GM18873 (cell line): ENCODE measurements around the gene POP7.
A peak's percentile ranks its signal among the peaks of the same experiment; 100 is the strongest.
"Not testable (repeated sequence)": the region's sequence is repeated elsewhere in the genome, so short reads cannot be mapped to it uniquely, and the experiment has no call there.

Experiments used
- ATAC-seq: cut with Tn5 transposase; IDR thresholded peaks from one replicate; pipeline ENCODE4 v1.9.1; 2021; ENCODE audit warnings: mild to moderate bottlenecking, moderate library complexity, moderate number of reproducible peaks; ENCODE audit not compliant: unreplicated experiment, low FRiP score

Gene POP7

GRCh38 chr7:100705753-100706671 lies at the start of gene POP7:
Gene POP7, plus strand, starts transcription at chr7:100706121. Its CDS starts 710 bp downstream, at chr7:100706831.
- peak; percentile 63 for ATAC-seq

DNA sequence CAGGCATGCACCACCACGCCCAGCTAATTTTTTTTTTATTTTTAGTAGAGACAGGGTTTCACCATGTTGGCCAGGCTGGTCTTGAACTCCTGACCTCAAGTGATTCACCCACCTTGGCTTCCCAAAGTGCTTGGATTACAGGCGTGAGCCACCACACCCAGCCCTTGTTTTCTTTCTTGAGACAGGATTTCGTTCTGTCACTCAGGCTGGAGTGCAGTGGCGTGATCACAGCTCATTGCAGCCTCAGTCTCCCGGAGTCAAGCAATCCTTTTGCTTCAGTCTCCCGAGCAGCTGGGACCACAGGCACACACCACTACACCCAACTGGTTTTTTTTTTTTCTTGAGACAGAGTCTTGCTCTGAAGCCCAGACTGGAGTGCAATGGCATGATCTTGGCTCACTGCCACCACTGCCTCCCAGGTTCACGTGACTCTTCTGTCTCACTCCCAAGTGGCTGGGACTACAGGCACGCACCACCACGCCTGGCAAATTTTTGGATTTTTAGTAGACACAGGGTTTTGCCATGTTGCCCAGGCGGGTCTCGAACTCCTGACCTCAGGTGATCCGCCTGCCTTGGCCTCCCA lies 43.6 kb upstream of the POP7 start:
- not testable (repeated sequence) for ATAC-seq

DNA sequence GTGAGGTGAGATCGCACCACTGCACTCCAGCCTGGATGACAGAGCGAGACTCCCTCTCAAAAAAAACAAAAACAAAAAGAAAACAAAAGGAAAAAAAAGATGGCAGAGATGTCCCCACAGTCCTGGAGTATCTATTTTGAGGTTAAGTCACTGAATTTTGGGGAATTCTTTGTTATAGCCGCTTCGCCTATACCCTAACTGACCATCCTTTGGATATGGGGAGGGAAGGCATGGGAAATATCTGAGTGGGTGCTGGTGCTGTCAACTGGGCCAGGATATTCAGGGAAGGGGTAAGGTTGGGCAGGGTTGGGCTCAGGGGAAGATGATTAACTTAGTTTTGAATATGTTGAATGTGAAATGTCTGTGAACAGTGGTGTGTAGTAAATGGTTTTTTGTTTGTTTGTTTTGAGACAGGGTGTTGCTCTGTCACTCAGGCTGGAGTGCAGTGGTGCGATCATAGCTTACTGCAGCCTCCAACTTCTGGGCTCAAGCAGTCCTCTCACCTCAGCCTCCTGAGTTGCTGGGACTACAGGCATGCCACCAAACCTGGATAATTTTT lies 40.7 kb upstream of the POP7 start:
- ATAC-seq: no peak

DNA sequence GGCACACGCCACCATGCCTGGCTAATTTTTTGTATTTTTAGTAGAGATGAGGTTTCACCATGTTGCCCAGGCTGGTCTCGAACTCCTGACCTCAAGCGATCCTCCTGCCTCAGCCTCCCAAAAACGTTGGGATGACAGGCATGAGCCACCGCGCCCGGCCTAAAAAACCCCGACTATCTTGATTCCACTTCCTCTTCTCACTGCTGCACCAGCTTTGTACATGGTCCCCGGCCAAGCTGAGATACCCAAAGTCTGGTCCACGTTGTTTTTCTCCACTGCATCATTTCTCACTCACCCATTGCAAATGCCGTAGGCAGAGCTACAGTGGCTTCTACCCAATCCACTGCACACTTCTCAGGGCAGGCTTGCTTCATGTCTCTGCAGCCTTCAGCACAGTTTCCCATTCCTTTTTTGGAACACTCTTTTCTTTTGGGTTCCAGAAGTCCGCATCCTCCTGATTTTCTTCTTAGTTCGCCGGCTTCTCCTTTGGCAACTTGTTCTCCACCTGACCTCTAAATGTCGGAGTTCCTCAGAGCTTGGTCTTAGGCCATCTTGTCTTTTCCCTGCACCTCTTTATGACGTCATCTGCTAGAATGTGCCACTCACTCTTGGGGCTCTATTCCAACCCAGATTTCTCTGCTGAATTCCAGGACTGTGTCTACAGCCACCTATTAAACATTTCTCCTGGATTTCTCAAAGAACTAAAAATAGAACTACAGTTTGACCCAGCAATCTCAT lies 38.4 kb upstream of the POP7 start:
- no peak for ATAC-seq

GRCh38 chr7:100668069-100668449 lies 37.9 kb upstream of the POP7 start:
- no peak for ATAC-seq

DNA sequence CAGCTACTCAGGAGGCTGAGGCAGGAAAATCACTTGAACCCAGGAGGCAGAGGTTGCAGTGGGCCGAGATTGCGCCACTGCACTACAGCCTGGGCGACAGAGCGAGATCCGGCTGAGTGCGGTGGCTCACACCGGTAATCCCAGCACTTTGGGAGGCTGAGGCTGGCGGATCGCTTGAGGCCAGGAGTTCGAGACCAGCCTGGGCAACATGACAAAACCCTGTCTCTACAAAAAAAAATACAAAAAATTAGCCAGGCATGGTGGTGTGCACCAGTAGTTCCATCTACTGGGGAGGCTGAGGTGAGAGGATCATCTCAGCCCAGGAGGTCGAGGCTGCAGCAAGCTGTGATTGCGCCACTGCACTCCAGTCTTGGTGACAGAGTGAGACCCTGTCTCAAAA lies 36.8 kb upstream of the POP7 start:
- not testable (repeated sequence) for ATAC-seq

DNA sequence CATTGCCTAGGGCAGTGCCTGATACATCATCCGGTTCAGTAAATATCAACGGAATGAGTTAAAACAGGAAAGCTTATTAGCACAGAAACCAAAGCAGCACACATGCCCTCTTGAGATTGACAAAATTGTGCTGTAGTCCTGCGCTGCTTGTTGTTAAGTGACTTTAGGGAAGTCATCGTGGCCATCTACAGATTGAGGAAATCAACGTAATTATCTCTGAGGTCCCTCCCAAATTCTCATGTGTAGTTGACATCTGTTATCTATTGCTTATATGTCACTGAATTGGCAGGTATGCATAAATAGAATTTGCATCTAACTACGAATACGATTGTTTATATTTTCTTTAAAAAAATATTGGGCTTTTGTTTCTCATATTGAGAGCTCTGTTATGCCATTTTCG lies 35.8 kb upstream of the POP7 start:
- no peak for ATAC-seq

- no peak for ATAC-seq
Measured at GRCh38 chr7:100671353-100672327, 34.3 kb upstream of the POP7 start.

DNA sequence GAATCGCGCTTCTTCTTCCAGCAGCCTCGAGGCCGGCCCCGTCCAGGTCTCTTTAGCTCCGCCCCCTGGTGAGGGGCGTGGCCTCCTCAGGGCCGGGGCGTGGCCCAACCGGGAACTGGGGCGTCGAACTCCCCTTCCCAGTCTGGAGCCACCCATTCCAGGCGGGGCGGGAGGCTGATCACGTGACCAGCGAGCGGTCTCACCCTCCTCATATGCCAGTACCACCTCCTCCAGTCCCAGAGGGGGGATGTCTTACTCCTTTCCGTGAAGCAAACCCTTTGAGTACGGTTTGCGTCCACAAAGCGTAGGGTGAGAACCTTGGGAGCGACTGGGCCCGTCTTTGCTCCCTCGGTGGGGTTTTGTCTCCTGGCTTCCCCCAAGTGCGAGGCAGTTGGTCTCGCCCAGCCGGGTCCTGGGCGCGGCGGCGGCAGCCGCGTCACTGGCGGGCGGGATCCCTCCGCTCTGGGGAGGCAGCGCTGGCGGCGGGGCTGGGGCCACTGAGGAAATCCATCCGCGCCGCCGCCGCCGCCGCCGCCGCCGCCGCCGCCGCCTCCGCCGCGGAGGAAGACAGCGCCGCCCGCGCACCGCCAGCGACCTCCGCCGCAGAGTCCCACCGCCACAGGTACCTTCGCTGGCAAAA lies 32.5 kb upstream of the POP7 start, which contains the start of gene GNB2:
Gene GNB2, plus strand, starts transcription at position 439 of the 640 bp plus-strand sequence. CDS start 2,526 bp downstream, outside the sequence.
- peak; percentile 71 for ATAC-seq

DNA sequence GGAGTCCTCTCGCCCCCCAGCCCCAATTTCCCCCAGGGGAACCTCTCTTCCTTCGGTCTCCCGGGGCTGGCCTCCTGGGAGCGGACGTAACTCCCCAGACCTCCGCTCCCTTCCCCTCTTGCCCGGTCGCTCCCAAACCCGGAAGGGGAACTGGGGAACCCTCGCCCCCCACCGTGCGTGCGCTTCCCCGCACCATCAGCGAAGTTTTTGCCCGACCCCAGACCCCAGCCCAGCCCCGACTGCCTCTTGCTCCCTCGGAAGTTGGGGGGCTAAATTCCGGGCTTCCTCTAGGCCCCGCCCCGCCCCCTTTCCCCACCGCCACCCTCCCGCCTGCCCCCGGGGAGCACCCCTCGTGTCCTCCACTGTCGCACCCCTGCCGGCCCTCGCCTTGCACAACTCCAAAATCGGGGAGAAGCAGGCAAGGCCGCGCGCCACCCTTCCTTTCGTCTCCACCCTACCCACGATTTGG lies 31.9 kb upstream of the POP7 start:
- no peak for ATAC-seq

- ATAC-seq: no peak
Measured at GRCh38 chr7:100674411-100675104, 31.4 kb upstream of the POP7 start.

DNA sequence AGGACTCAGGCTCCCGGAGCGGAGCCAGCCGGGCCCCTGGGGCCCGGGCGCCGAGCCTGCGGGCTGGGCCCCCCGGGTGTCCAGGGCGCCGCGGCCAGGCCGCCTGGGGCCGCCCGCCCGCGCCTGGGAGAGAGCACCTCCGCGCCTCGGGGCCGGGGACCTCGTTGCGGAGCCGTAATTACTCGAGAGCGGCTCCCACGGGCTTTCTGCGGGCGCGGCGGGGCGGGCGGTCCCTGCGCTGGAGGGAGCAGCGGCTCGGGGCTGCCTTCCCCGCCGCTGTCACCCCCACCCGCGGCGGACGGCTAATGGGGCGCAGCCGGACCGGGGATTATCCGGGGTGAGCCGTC lies 30.8 kb upstream of the POP7 start:
- no peak for ATAC-seq

DNA sequence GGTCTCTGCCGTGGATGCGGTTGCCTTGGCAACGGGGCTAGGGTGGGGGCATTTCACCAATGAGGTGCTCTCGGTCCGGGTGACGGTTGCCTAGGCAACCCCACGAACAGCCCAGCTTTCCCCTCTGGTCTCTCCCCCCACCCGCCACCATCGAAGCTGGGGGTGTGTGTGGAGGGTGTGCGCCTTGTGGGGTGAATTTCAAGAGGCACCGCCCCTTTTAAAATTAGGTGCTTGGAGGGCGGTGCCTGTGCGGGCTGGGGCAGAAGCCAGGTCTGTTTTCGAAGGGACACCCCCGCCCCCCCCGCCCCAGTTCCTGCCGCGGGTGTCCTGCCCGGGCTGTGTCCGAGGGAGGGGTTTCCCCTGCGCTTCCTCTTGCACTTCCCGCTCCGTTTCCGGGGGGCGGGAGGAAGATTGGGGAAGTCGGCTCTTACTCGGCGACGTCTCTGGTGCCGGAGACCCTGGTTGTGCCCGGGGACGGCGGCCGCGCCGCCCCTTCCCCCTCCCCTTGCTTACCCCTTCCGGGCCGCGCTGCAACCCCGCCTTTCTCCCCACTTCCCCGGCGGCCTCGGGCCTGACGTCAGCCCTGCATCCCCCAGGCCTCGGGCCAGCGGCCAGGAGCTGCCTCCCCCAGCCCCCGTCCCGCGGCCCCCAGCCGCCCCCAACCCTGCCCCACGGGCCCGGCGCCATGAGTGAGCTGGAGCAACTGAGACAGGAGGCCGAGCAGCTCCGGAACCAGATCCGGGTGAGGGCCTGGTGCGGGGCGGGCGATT lies 30.2 kb upstream of the POP7 start:
- ATAC-seq: no peak

DNA sequence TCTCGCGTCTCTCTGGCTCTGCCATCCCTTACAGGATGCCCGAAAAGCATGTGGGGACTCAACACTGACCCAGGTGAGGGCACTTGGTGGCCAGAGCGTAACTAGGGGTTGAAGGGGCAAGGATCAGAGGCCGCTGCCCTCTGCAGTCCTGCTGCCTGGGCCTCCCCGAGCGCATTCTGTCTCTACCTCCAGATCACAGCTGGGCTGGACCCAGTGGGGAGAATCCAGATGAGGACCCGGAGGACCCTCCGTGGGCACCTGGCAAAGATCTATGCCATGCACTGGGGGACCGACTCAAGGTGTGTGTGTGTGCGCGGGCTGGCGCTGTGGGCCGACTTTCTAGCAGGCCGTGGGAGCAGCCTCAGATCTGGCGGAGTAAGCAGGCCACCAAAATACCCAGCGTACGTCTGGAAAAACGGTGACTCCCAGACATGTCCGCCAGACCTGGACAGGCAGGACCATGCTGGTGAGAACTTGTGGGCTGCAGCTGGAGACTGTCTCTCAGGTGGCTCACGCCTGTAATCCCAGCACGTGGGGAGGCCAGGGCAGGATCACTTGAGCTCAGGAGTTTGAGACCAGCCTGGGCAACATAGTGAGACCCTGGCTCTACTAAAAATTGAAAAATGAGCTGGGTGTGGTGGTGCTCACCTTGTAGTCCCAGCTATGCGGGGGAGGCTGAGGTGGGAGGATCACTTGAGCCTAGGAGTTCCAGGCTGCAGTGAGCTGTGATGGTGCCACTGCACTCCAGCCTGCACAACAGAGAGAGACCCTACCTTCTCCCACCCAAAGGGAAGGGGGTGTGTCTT lies 29.2 kb upstream of the POP7 start:
- no peak for ATAC-seq

GRCh38 chr7:100677308-100678267 lies 28.3 kb upstream of the POP7 start:
- ATAC-seq: no peak
